Coronary artery (tissue), 2 donors: Measurements from ENCODE around the gene WSCD2.

Source experiments
- DNase-seq: peaks from one replicate; pipeline ENCODE4 v3.0.0-alpha.2; 2017; ENCODE audit warnings: low spot score
- H3K27ac ChIP-seq, 2 donors: fragments of 200-600 bp; sonication (generic); one replicate each; pipeline ENCODE4 v1.5.1; 2016 to 2019
- H3K4me3 ChIP-seq: fragments of 200-600 bp; sonication (generic); 2 replicates; pipeline ENCODE4 v1.5.1; 2016; ENCODE audit warnings: mild to moderate bottlenecking, moderate library complexity
- TF ChIP-seq, protein P1 (sequence below): fragments of 200-600 bp; sonication (generic); IDR thresholded peaks from one replicate; pipeline ENCODE4 v1.5.1; 2019; ENCODE audit warnings: antibody characterized with exemption

The WSCD2 gene

DNA sequence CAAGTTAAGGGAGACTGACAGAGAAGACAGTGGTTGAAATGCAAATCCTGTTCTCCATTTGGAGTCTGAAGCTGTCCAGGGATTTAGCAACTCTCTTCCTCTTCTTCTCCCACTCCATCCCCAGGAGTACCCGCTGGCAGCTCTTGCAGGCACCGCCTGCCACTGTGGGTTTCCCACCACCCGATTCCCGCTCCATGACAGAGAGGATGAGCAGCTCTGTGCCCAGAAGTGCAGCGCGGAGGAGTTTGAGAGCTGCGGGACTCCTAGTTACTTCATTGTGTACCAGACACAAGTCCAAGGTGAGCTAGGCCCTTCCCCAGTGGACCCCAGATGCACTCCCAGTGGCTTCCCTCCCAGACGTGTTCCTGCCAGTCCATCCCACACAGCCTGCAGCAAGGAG lies 97.8 kb downstream of the WSCD2 start:
- no peak overlapping the region for H3K4me3 ChIP-seq
- TF ChIP-seq, protein P1, sequence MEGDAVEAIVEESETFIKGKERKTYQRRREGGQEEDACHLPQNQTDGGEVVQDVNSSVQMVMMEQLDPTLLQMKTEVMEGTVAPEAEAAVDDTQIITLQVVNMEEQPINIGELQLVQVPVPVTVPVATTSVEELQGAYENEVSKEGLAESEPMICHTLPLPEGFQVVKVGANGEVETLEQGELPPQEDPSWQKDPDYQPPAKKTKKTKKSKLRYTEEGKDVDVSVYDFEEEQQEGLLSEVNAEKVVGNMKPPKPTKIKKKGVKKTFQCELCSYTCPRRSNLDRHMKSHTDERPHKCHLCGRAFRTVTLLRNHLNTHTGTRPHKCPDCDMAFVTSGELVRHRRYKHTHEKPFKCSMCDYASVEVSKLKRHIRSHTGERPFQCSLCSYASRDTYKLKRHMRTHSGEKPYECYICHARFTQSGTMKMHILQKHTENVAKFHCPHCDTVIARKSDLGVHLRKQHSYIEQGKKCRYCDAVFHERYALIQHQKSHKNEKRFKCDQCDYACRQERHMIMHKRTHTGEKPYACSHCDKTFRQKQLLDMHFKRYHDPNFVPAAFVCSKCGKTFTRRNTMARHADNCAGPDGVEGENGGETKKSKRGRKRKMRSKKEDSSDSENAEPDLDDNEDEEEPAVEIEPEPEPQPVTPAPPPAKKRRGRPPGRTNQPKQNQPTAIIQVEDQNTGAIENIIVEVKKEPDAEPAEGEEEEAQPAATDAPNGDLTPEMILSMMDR: no peak
- no peak for DNase-seq

DNA sequence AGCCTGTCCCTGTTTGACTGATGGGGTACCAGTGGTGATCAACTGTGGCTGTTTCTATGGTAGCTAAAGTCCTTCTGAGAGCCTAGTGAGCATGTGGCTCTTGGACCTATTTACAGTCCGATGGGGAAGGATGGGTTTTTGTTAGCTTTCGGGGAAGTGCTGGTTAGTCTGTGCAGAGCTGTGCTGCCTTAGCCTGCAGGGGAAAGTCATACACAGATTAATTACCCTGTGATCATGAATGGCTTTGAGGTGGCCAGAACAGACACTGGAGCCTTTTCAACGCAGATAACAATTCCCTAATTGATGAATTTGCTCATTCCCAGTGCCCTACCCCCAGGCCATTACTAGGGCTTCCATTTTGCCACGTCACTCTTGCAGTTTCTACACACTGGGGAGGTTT lies 99.7 kb downstream of the WSCD2 start:
- H3K4me3 ChIP-seq: no peak overlapping the region
- no peak for DNase-seq
- no peak overlapping the region for H3K27ac ChIP-seq
- TF ChIP-seq, protein P1: no peak

More for the DNA sequence above, 97.8 kb downstream of the WSCD2 start:
- no peak overlapping the region for H3K27ac ChIP-seq

DNA sequence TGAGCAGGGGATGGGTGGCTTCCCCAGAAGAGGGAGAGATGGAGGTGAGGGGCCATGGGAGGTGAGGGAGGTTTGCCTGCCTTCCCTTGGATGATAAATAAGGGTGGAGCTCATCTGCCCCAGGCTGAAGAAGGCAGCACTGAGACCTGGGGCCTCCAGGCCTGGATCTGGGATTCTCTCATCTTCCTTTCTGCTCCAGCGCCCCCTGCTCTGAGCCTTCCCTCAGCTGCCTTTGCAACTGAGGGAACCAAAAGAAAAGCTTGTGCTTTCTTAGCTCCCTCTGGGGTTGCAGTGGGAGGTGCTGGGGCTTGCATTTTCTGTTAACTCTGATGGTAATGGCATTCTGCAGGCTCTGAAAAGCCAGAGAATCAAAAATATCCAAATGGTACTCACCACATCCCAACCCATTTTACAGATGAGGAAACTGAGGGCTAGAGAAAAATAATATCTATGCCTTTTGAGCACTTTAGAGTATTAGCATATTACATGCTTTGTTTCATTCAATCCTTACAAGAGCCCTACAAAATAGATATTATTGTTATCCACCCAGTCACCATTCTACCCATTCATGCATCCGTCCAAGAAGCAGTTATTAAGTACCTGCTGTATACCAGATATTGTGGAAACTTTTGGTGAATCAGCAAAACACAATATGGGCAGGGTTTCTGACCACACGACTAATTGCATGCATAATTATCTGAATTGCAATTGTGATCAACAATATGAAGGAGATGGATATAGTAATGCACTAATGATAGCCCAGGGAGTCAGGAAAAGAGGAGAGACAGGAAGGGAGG lies 102.2 kb downstream of the WSCD2 start:
- no peak overlapping the region for H3K27ac ChIP-seq
- DNase-seq: no peak
- TF ChIP-seq, protein P1: no peak
- H3K4me3 ChIP-seq: no peak overlapping the region

DNA sequence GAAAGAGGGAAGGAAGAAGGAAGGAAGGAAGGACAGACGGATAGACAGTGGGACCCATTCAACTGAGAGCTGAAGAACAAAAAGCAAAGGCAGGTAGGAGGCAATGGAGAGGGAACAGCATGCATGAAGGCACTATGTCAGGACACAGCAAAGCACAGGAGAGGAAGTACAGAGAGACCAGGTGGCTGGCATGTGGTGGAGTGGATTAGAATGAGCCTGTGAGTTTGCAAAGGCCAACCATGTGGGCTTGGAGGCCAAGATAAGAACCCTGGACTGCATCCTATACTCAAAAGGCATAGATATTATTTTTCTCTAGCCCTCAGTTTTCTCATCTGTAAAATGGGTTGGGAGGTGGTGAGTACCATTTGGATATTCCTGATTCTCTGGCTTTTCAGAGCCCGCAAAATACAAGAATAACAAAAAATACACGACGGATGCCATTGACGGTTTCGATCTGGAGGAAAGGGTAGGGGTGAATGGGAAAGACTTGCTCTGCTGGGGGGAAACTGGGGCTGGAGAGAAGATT lies 102.9 kb downstream of the WSCD2 start:
- H3K4me3 ChIP-seq: no peak overlapping the region

DNA sequence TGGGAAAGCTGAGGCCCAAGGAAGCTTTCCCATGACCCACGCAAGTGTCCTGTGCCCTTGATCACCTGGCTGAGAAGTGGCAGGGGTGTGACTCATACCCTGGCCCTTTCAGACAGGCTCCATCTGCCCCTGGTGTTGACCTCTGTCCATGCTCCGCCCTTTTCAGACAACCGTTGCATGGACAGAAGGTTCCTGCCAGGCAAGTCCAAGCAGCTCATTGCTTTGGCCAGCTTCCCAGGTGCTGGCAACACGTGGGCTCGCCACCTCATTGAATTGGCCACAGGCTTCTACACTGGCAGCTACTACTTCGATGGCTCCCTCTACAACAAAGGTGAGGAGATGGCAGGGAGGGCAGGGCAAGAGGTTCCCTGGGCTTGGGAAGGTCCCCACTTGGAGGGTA lies 103.5 kb downstream of the WSCD2 start:
- TF ChIP-seq, protein P1: no peak
- Histone ChIP-seq H3K27ac (no peak overlapping the region), H3K4me3 (no peak overlapping the region)
- DNase-seq: no peak

More for the DNA sequence above, 102.9 kb downstream of the WSCD2 start:
- no peak overlapping the region for H3K27ac ChIP-seq
- TF ChIP-seq, protein P1: no peak
- no peak for DNase-seq

DNA sequence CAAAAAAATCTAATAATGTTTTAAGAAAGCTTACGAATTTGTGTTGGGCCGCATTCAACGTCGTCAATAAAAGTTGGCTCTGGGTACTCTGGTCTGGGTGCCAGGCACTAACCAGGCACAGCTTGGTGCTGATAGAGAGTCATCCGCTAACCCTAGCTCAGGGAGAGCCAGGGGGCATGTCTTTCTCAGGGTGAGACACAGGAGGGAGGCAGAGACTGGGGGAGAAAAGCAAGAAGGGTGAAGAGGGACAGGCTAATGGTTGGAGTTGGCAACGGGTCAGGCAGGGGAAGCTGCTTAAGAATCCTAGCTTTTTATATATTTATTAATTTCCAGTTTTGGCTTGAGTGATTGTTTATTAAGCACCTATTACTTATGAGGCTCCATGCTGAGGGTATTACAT lies 105.1 kb downstream of the WSCD2 start:
- TF ChIP-seq, protein P1: peak; percentile 32
- Histone ChIP-seq H3K4me3 (no peak overlapping the region), H3K27ac (no peak overlapping the region)
- DNase-seq: no peak
